ENCODE results near the gene ICE2. TPM values are rescaled to one million over a fixed set of nuclear protein-coding genes. Genes with fewer than 3 reads are reported as not detected.
"Not testable (repeated sequence)": the region's sequence is repeated elsewhere in the genome, so short reads cannot be mapped to it uniquely, and the experiment has no call there.

Gene ICE2
- total RNA-seq, 1 experiment from 2014 or later: 76.5 TPM

- no peaks in the 10 kb centered on the region for H3K36me3 ChIP-seq (ENCODE audit: insufficient read depth, low read length, poor library complexity, severe bottlenecking)
- intact Hi-C loops (cut with micrococcal nuclease; ENCODE audit: unreplicated experiment): no loop called here
- no peak for TF ChIP-seq EZH2 (IDR thresholded peaks at IDR 0.05; ENCODE audit: borderline replicate concordance, low read depth, low read length, poor library complexity, severe bottlenecking)
- TF ChIP-seq, protein P1, sequence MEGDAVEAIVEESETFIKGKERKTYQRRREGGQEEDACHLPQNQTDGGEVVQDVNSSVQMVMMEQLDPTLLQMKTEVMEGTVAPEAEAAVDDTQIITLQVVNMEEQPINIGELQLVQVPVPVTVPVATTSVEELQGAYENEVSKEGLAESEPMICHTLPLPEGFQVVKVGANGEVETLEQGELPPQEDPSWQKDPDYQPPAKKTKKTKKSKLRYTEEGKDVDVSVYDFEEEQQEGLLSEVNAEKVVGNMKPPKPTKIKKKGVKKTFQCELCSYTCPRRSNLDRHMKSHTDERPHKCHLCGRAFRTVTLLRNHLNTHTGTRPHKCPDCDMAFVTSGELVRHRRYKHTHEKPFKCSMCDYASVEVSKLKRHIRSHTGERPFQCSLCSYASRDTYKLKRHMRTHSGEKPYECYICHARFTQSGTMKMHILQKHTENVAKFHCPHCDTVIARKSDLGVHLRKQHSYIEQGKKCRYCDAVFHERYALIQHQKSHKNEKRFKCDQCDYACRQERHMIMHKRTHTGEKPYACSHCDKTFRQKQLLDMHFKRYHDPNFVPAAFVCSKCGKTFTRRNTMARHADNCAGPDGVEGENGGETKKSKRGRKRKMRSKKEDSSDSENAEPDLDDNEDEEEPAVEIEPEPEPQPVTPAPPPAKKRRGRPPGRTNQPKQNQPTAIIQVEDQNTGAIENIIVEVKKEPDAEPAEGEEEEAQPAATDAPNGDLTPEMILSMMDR (conservative IDR thresholded peaks at IDR 0.05; ENCODE audit: low read depth, low read length): no peak
- H3K4me3 ChIP-seq (ENCODE audit: low read depth, low read length, poor library complexity, severe bottlenecking): no peak overlapping the region
- DNase-seq (ENCODE audit: low spot score): no peak
- POLR2A ChIA-PET (ENCODE audit: low non-redundant PET): interaction anchor here (0.6 kb wide), 1 partner anchor 10 kb away, joined by 4 read pairs; no protein-coding TSS in a partner anchor
- H3K4me1 ChIP-seq (ENCODE audit: insufficient read depth, low read length, poor library complexity, severe bottlenecking): peaks cover 8% of the 10 kb centered on the region
- no TSS peak for BruUV-seq (replicated peaks)
- CTCF ChIA-PET: no interaction called here
- H3K27me3 ChIP-seq (replicated peaks; ENCODE audit: insufficient read depth, low read depth, low read length, poor library complexity): no peaks in the 10 kb centered on the region
- no peak overlapping the region for H3K27ac ChIP-seq (ENCODE audit: low read depth, low read length, poor library complexity, severe bottlenecking)
- H3K9me3 ChIP-seq (ENCODE audit: low read depth, low read length, poor library complexity, severe bottlenecking): no peaks in the 10 kb centered on the region
These were observed 67.0 kb downstream of the ICE2 start for GRCh38 chr15:60411774-60412425.

DNA sequence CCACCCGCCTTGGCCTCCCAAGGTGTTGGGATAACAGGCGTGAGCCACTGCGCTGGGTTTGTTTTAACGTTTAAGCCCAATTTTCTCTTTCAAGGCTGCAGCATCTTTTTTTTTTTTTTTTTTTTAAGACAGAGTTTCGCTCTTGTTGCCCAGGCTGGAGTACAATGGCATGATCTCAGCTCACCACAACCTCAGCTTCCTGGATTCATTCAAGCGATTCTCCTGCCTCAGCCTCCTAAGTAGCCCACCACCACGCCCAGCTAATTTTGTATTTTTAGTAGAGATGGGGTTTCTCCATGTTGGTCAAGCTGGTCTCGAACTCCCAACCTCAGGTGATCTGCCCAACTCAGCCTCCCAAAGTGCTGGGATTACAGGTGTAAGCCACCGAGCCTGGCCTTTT, 68.6 kb downstream of the ICE2 start:
- intact Hi-C loops (cut with micrococcal nuclease; ENCODE audit: unreplicated experiment); H3K4me1 ChIP-seq (ENCODE audit: insufficient read depth, low read length, poor library complexity, severe bottlenecking): not testable (repeated sequence)

GRCh38 chr15:60408463-60408981, 70.4 kb downstream of the ICE2 start:
- TF ChIP-seq, protein P1 (conservative IDR thresholded peaks at IDR 0.05; ENCODE audit: low read depth, low read length): no peak
- no peak for TF ChIP-seq EZH2 (IDR thresholded peaks at IDR 0.05; ENCODE audit: borderline replicate concordance, low read depth, low read length, poor library complexity, severe bottlenecking)
- no TSS peak for BruUV-seq (replicated peaks)
- H3K36me3 ChIP-seq (ENCODE audit: insufficient read depth, low read length, poor library complexity, severe bottlenecking): no peaks in the 10 kb centered on the region
- ChIA-PET POLR2A (ENCODE audit: low non-redundant PET) (no interaction called here), CTCF (no interaction called here)
- intact Hi-C loops (cut with micrococcal nuclease; ENCODE audit: unreplicated experiment): no loop called here
- no peaks in the 10 kb centered on the region for H3K27me3 ChIP-seq (replicated peaks; ENCODE audit: insufficient read depth, low read depth, low read length, poor library complexity)
- H3K9me3 ChIP-seq (ENCODE audit: low read depth, low read length, poor library complexity, severe bottlenecking): no peaks in the 10 kb centered on the region
- H3K4me3 ChIP-seq (ENCODE audit: low read depth, low read length, poor library complexity, severe bottlenecking): no peak overlapping the region
- peaks cover 8% of the 10 kb centered on the region for H3K4me1 ChIP-seq (ENCODE audit: insufficient read depth, low read length, poor library complexity, severe bottlenecking)
- peak; percentile 48 for DNase-seq (ENCODE audit: low spot score)
- H3K27ac ChIP-seq (ENCODE audit: low read depth, low read length, poor library complexity, severe bottlenecking): no peak overlapping the region

More for the DNA sequence above, 68.6 kb downstream of the ICE2 start:
- H3K36me3 ChIP-seq (ENCODE audit: insufficient read depth, low read length, poor library complexity, severe bottlenecking); DNase-seq (ENCODE audit: low spot score); H3K9me3 ChIP-seq (ENCODE audit: low read depth, low read length, poor library complexity, severe bottlenecking); H3K4me3 ChIP-seq (ENCODE audit: low read depth, low read length, poor library complexity, severe bottlenecking); H3K27ac ChIP-seq (ENCODE audit: low read depth, low read length, poor library complexity, severe bottlenecking); BruUV-seq (replicated peaks); H3K27me3 ChIP-seq (replicated peaks; ENCODE audit: insufficient read depth, low read depth, low read length, poor library complexity): not testable (repeated sequence)
- ChIA-PET CTCF (interaction anchor here (0.6 kb wide), 1 partner anchor 402 kb away, joined by 7 read pairs; no protein-coding TSS in a partner anchor), POLR2A (ENCODE audit: low non-redundant PET) (interaction anchor here (0.6 kb wide), 1 partner anchor 33 kb away, joined by 4 read pairs; no protein-coding TSS in a partner anchor)

DNA sequence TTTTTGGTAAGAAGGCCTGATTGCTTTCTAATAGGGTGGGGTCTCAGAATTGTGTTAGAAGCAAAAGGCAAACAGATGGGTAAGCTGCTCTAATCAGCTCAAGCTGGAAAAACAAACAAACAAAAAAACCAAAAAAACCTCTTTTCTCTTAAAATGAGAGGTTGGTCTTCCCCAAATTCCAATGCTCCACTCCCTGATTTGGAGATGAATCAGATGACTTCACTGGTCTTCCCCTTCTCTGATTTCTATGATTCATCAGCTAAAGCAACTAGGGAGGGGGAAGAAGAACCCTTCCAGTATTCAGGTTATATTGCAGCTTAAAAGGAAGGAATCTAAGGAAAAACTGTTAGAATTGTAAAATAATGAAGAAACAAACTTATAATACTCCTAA, 71.5 kb downstream of the ICE2 start:
- intact Hi-C loops (cut with micrococcal nuclease; ENCODE audit: unreplicated experiment): no loop called here
- Histone ChIP-seq H3K4me3 (ENCODE audit: low read depth, low read length, poor library complexity, severe bottlenecking) (no peak overlapping the region), H3K9me3 (ENCODE audit: low read depth, low read length, poor library complexity, severe bottlenecking) (no peaks in the 10 kb centered on the region), H3K27ac (ENCODE audit: low read depth, low read length, poor library complexity, severe bottlenecking) (no peak overlapping the region), H3K27me3 (replicated peaks; ENCODE audit: insufficient read depth, low read depth, low read length, poor library complexity) (no peaks in the 10 kb centered on the region), H3K36me3 (ENCODE audit: insufficient read depth, low read length, poor library complexity, severe bottlenecking) (no peaks in the 10 kb centered on the region), H3K4me1 (ENCODE audit: insufficient read depth, low read length, poor library complexity, severe bottlenecking) (peaks cover 8% of the 10 kb centered on the region)
- TF ChIP-seq EZH2 (IDR thresholded peaks at IDR 0.05; ENCODE audit: borderline replicate concordance, low read depth, low read length, poor library complexity, severe bottlenecking): no peak
- TF ChIP-seq, protein P1 (conservative IDR thresholded peaks at IDR 0.05; ENCODE audit: low read depth, low read length): no peak
- POLR2A ChIA-PET (ENCODE audit: low non-redundant PET): no interaction called here
- peak; percentile 48 for DNase-seq (ENCODE audit: low spot score)
- CTCF ChIA-PET: no interaction called here
- BruUV-seq (replicated peaks): no TSS peak
